Measurements from ENCODE around the gene VPS45.

DNA sequence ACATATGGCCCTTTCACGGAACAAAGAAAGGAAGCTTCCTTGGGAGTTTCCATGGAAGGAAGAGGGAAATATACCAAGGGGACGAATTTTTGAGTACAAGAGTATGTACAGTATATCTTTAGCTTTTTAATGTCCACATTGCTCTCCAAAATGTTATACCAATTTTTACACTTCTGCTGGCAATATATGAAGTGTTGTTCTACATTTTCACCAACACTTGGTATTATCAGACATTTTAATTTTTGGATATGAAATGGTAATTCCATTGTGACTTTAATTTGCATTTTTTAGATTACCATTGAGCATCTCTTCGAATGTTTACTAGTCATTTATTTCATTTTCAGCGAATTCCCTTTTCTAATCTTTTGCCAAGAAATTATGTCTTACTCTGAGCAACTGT lies 5.5 kb upstream of the VPS45 start:
- TF ChIP-seq, protein P1, sequence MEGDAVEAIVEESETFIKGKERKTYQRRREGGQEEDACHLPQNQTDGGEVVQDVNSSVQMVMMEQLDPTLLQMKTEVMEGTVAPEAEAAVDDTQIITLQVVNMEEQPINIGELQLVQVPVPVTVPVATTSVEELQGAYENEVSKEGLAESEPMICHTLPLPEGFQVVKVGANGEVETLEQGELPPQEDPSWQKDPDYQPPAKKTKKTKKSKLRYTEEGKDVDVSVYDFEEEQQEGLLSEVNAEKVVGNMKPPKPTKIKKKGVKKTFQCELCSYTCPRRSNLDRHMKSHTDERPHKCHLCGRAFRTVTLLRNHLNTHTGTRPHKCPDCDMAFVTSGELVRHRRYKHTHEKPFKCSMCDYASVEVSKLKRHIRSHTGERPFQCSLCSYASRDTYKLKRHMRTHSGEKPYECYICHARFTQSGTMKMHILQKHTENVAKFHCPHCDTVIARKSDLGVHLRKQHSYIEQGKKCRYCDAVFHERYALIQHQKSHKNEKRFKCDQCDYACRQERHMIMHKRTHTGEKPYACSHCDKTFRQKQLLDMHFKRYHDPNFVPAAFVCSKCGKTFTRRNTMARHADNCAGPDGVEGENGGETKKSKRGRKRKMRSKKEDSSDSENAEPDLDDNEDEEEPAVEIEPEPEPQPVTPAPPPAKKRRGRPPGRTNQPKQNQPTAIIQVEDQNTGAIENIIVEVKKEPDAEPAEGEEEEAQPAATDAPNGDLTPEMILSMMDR (IDR thresholded peaks at IDR 0.05): no peak
- TF ChIP-seq POLR2A (IDR thresholded peaks at IDR 0.05): no peak
